Panc1 (cell line): ENCODE results near the gene JMJD1C.

Source experiments
- POLR2AphosphoS5 ChIP-seq: IDR thresholded peaks from 2 replicates; pipeline ENCODE4 v1.6.1; 2012; ENCODE audit warnings: mild to moderate bottlenecking, low read depth, low read length, moderate library complexity
- REST ChIP-seq, 2 experiments: IDR thresholded peaks; 2 replicates each; pipeline ENCODE4 v1.6.1; 2011 to 2012; ENCODE audit warnings: low read depth in 2 of 2, control low read depth in 1 of 2, low read length in 1 of 2, mild to moderate bottlenecking in 1 of 2, moderate library complexity in 1 of 2; ENCODE audit not compliant: insufficient read depth in 1 of 2
- TCF7L2 ChIP-seq: IDR thresholded peaks from 2 replicates; pipeline ENCODE4 v1.6.1; 2011; ENCODE audit warnings: mild to moderate bottlenecking, low read depth, low read length, inconsistent platforms
- TF ChIP-seq, protein P1 (sequence below): fragments of 450-650 bp; IDR thresholded peaks from 2 replicates; pipeline ENCODE4 v1.5.1; 2017; ENCODE audit warnings: mild to moderate bottlenecking

- TF ChIP-seq, protein P1, sequence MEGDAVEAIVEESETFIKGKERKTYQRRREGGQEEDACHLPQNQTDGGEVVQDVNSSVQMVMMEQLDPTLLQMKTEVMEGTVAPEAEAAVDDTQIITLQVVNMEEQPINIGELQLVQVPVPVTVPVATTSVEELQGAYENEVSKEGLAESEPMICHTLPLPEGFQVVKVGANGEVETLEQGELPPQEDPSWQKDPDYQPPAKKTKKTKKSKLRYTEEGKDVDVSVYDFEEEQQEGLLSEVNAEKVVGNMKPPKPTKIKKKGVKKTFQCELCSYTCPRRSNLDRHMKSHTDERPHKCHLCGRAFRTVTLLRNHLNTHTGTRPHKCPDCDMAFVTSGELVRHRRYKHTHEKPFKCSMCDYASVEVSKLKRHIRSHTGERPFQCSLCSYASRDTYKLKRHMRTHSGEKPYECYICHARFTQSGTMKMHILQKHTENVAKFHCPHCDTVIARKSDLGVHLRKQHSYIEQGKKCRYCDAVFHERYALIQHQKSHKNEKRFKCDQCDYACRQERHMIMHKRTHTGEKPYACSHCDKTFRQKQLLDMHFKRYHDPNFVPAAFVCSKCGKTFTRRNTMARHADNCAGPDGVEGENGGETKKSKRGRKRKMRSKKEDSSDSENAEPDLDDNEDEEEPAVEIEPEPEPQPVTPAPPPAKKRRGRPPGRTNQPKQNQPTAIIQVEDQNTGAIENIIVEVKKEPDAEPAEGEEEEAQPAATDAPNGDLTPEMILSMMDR = no peak
- no peak for TF ChIP-seq POLR2AphosphoS5
- TF ChIP-seq TCF7L2 = no peak
- no peak for TF ChIP-seq REST (IDR thresholded peaks at IDR 0.05; ENCODE audit: insufficient read depth in 1 of 2, low read depth in 2 of 2, low read length in 1 of 2)
Measured at GRCh38 chr10:63366933-63367332, 98.8 kb downstream of the JMJD1C start.
